Activated CD4-positive, alpha-beta T cell treated with anti-CD3 and anti-CD28 coated beads, Interleukin-2, amount 10 ng/mL, durations not matched to agents 7 days and 5 days (primary cell): ENCODE data around the gene CLN6. TPM values are rescaled to one million over a fixed set of nuclear protein-coding genes. Genes with fewer than 3 reads are reported as not detected.
A peak's percentile ranks its signal among the peaks of the same experiment; 100 is the strongest.
"Not testable (repeated sequence)": the region's sequence is repeated elsewhere in the genome, so short reads cannot be mapped to it uniquely, and the experiment has no call there.

Source experiments
- CTCF ChIA-PET: fragments of 350-600 bp; sonication (Branson Sonifier 250); formaldehyde crosslinking; loops from one replicate; lab custom pipeline; 2021; ENCODE audit warnings: antibody characterized with exemption; lab: Charles Lee
- POLR2A ChIA-PET: fragments of 350-600 bp; sonication (Branson Sonifier 250); formaldehyde crosslinking; loops from one replicate; lab custom pipeline; 2021; ENCODE audit warnings: antibody characterized with exemption; lab: Charles Lee
- DNase-seq: peaks from one replicate; pipeline ENCODE4 v3.0.0-alpha.2; 2020
- H3K27ac Mint-ChIP-seq: one replicate; pipeline ENCODE4 v1.8.0; 2021; ENCODE audit warnings: mild to moderate bottlenecking, moderate library complexity, mixed read lengths
- H3K27me3 Mint-ChIP-seq: one replicate; pipeline ENCODE4 v1.8.0; 2021; ENCODE audit warnings: mixed read lengths
- H3K36me3 Mint-ChIP-seq: one replicate; pipeline ENCODE4 v1.8.0; 2021; ENCODE audit warnings: low read depth, mixed read lengths
- H3K4me1 Mint-ChIP-seq: one replicate; pipeline ENCODE4 v1.8.0; 2021; ENCODE audit warnings: mixed read lengths
- H3K4me3 Mint-ChIP-seq: one replicate; pipeline ENCODE4 v1.8.0; 2021; ENCODE audit warnings: mild to moderate bottlenecking, moderate library complexity, mixed read lengths
- H3K9me3 Mint-ChIP-seq: one replicate; pipeline ENCODE4 v1.8.0; 2021; ENCODE audit warnings: mixed read lengths
- total RNA-seq, 2 experiments: library from RNA; stranded (reverse); gene quantifications; one replicate each; pipeline ENCODE4 v1.2.3, GENCODE V29; 2021

The CLN6 gene
- total RNA-seq, 2 experiments from 2014 or later = 57.6 to 61.9 TPM

GRCh38 chr15:68214838-68215254 is 14.7 kb downstream of the CLN6 start:
- POLR2A ChIA-PET = no interaction called here
- peaks cover 15% of the 10 kb centered on the region for H3K36me3 Mint-ChIP-seq

GRCh38 chr15:68213991-68214837 is 15.3 kb downstream of the CLN6 start:
- Mint-ChIP-seq H3K27ac (peak overlapping the region; percentile 25), H3K27me3 (no peaks in the 10 kb centered on the region), H3K9me3 (no peaks in the 10 kb centered on the region), H3K36me3 (peaks cover 15% of the 10 kb centered on the region), H3K4me3 (no peak overlapping the region), H3K4me1 (peaks cover 14% of the 10 kb centered on the region)
- DNase-seq = no peak
- ChIA-PET POLR2A (no interaction called here), CTCF (no interaction called here)

More at GRCh38 chr15:68214838-68215254, 14.7 kb downstream of the CLN6 start:
- H3K4me3 Mint-ChIP-seq = no peak overlapping the region
- DNase-seq = no peak
- H3K9me3 Mint-ChIP-seq = no peaks in the 10 kb centered on the region
- H3K27me3 Mint-ChIP-seq = no peaks in the 10 kb centered on the region
- CTCF ChIA-PET = no interaction called here
- peaks cover 8% of the 10 kb centered on the region for H3K4me1 Mint-ChIP-seq
- no peak overlapping the region for H3K27ac Mint-ChIP-seq

- H3K9me3 Mint-ChIP-seq, POLR2A ChIA-PET, H3K4me3 Mint-ChIP-seq, DNase-seq, H3K27ac Mint-ChIP-seq, CTCF ChIA-PET, H3K27me3 Mint-ChIP-seq: not testable (repeated sequence)
- peaks cover 21% of the 10 kb centered on the region for H3K4me1 Mint-ChIP-seq
- H3K36me3 Mint-ChIP-seq = peaks cover 11% of the 10 kb centered on the region
Measured at GRCh38 chr15:68213491-68213845, 16.1 kb downstream of the CLN6 start.

- Mint-ChIP-seq H3K27ac (no peak overlapping the region), H3K4me3 (no peak overlapping the region), H3K4me1 (peaks cover 28% of the 10 kb centered on the region), H3K9me3 (no peaks in the 10 kb centered on the region), H3K27me3 (no peaks in the 10 kb centered on the region), H3K36me3 (peaks cover 2% of the 10 kb centered on the region)
- DNase-seq = no peak
- CTCF ChIA-PET = interaction anchor here (1.3 to 1.6 kb wide), 3 partner anchors 8 to 41 kb away, joined by 3 to 5 read pairs (median 5); no protein-coding TSS in a partner anchor
- POLR2A ChIA-PET = no interaction called here
Measured at GRCh38 chr15:68211656-68212320, 17.7 kb downstream of the CLN6 start.

- Mint-ChIP-seq H3K27ac (no peak overlapping the region), H3K27me3 (no peaks in the 10 kb centered on the region), H3K9me3 (no peaks in the 10 kb centered on the region), H3K4me1 (peaks cover 32% of the 10 kb centered on the region), H3K36me3 (peaks cover 2% of the 10 kb centered on the region), H3K4me3 (no peak overlapping the region)
- CTCF ChIA-PET = interaction anchor here (1.2 to 1.6 kb wide), 5 partner anchors 9 to 42 kb away, joined by 3 to 5 read pairs (median 5); no protein-coding TSS in a partner anchor
- DNase-seq = peak; percentile 52
- POLR2A ChIA-PET = no interaction called here
Measured at GRCh38 chr15:68210821-68211655, 18.5 kb downstream of the CLN6 start.

- H3K4me1 Mint-ChIP-seq = peaks cover 33% of the 10 kb centered on the region
- peak overlapping the region; percentile 89 for H3K27ac Mint-ChIP-seq
- POLR2A ChIA-PET = no interaction called here
- no peaks in the 10 kb centered on the region for H3K27me3 Mint-ChIP-seq
- CTCF ChIA-PET = interaction anchor here (1.2 to 1.6 kb wide), 5 partner anchors 10 to 43 kb away, joined by 3 to 5 read pairs (median 5); no protein-coding TSS in a partner anchor
- no peak for DNase-seq
- no peaks in the 10 kb centered on the region for H3K36me3 Mint-ChIP-seq
- H3K9me3 Mint-ChIP-seq = no peaks in the 10 kb centered on the region
- no peak overlapping the region for H3K4me3 Mint-ChIP-seq
Measured at GRCh38 chr15:68210409-68210756, 19.1 kb downstream of the CLN6 start.

- POLR2A ChIA-PET = no interaction called here
- Mint-ChIP-seq H3K27me3 (no peaks in the 10 kb centered on the region), H3K36me3 (no peaks in the 10 kb centered on the region), H3K9me3 (no peaks in the 10 kb centered on the region), H3K4me1 (peaks cover 34% of the 10 kb centered on the region), H3K27ac (peak overlapping the region; percentile 89), H3K4me3 (no peak overlapping the region)
- CTCF ChIA-PET = interaction anchor here (1.2 to 1.6 kb wide), 4 partner anchors 13 to 43 kb away, joined by 3 to 5 read pairs (median 4); no protein-coding TSS in a partner anchor
- peak; percentile 35 for DNase-seq
Measured at GRCh38 chr15:68209735-68210408, 19.7 kb downstream of the CLN6 start.

GRCh38 chr15:68209272-68209671 is 20.3 kb downstream of the CLN6 start:
- Mint-ChIP-seq H3K4me3 (no peak overlapping the region), H3K27me3 (no peaks in the 10 kb centered on the region), H3K4me1 (peaks cover 37% of the 10 kb centered on the region), H3K27ac (peak overlapping the region; percentile 89), H3K36me3 (no peaks in the 10 kb centered on the region), H3K9me3 (no peaks in the 10 kb centered on the region)
- ChIA-PET POLR2A (no interaction called here), CTCF (no interaction called here)
- DNase-seq = no peak

- CTCF ChIA-PET = no interaction called here
- peak overlapping the region; percentile 89 for H3K27ac Mint-ChIP-seq
- peaks cover 37% of the 10 kb centered on the region for H3K4me1 Mint-ChIP-seq
- DNase-seq = no peak
- peak overlapping the region; percentile 14 for H3K4me3 Mint-ChIP-seq
- H3K36me3 Mint-ChIP-seq = no peaks in the 10 kb centered on the region
- H3K9me3 Mint-ChIP-seq = no peaks in the 10 kb centered on the region
- POLR2A ChIA-PET = no interaction called here
- no peaks in the 10 kb centered on the region for H3K27me3 Mint-ChIP-seq
Measured at GRCh38 chr15:68208636-68209240, 20.8 kb downstream of the CLN6 start.

- H3K27me3 Mint-ChIP-seq = no peaks in the 10 kb centered on the region
- peaks cover 37% of the 10 kb centered on the region for H3K4me1 Mint-ChIP-seq
- ChIA-PET POLR2A (no interaction called here), CTCF (no interaction called here)
- no peaks in the 10 kb centered on the region for H3K9me3 Mint-ChIP-seq
- no peak for DNase-seq
- peak overlapping the region; percentile 68 for H3K27ac Mint-ChIP-seq
- no peaks in the 10 kb centered on the region for H3K36me3 Mint-ChIP-seq
- H3K4me3 Mint-ChIP-seq = no peak overlapping the region
Measured at GRCh38 chr15:68208136-68208535, 21.4 kb downstream of the CLN6 start.

GRCh38 chr15:68207176-68207935 is 22.2 kb downstream of the CLN6 start:
- CTCF ChIA-PET = no interaction called here
- Mint-ChIP-seq H3K27me3 (no peaks in the 10 kb centered on the region), H3K4me3 (no peak overlapping the region), H3K4me1 (peaks cover 37% of the 10 kb centered on the region), H3K9me3 (no peaks in the 10 kb centered on the region), H3K36me3 (no peaks in the 10 kb centered on the region), H3K27ac (peak overlapping the region; percentile 36)
- POLR2A ChIA-PET = no interaction called here
- no peak for DNase-seq
